Measurements from ENCODE around the gene ASTN2. TPM values are rescaled to one million over a fixed set of nuclear protein-coding genes. Genes with fewer than 3 reads are reported as not detected.
A peak's percentile ranks its signal among the peaks of the same experiment; 100 is the strongest.
"Not testable (repeated sequence)": the region's sequence is repeated elsewhere in the genome, so short reads cannot be mapped to it uniquely, and the experiment has no call there.

The ASTN2 gene
- polyA plus RNA-seq, 4 donors, result 3.0 to 15.2 (median 3.7) TPM

- not testable (repeated sequence) for FAIRE-seq; H3K4me3 ChIP-seq (ENCODE audit: low read depth in 1 of 3, low read length in 3 of 3); DNase-seq; H3K27ac ChIP-seq (ENCODE audit: low read depth in 1 of 3, low read length in 2 of 3); H3K4me1 ChIP-seq (ENCODE audit: control insufficient read depth in 3 of 3, insufficient read depth in 2 of 3, low read depth in 1 of 3, low read length in 2 of 3); H3K36me3 ChIP-seq (ENCODE audit: control insufficient read depth in 3 of 3, insufficient read depth in 2 of 3, low read depth in 1 of 3, low read length in 3 of 3); H3K27me3 ChIP-seq (ENCODE audit: control insufficient read depth in 3 of 3, insufficient read depth in 3 of 3, low read length in 3 of 3); H3K9me3 ChIP-seq (ENCODE audit: control insufficient read depth in 2 of 2, insufficient read depth in 1 of 2, low read depth in 1 of 2, low read length in 1 of 2)
- 92 to 96% (median 92%) methylated on average over 4 of the region's 4 CpGs for WGBS, 3 donors
Measured at GRCh38 chr9:116454539-116454938, 960.3 kb downstream of the ASTN2 start.

GRCh38 chr9:116453785-116454184, 961.1 kb downstream of the ASTN2 start:
- FAIRE-seq, result no peak
- Histone ChIP-seq H3K27me3 (ENCODE audit: control insufficient read depth in 3 of 3, insufficient read depth in 3 of 3, low read length in 3 of 3) (no peaks in the 10 kb centered on the region), H3K36me3 (ENCODE audit: control insufficient read depth in 3 of 3, insufficient read depth in 2 of 3, low read depth in 1 of 3, low read length in 3 of 3) (no peaks in the 10 kb centered on the region), H3K27ac (ENCODE audit: low read depth in 1 of 3, low read length in 2 of 3) (no peak overlapping the region), H3K4me1 (ENCODE audit: control insufficient read depth in 3 of 3, insufficient read depth in 2 of 3, low read depth in 1 of 3, low read length in 2 of 3) (no peaks in the 10 kb centered on the region), H3K9me3 (ENCODE audit: control insufficient read depth in 2 of 2, insufficient read depth in 1 of 2, low read depth in 1 of 2, low read length in 1 of 2) (peaks cover 0 to 4% of the 10 kb centered on the region in 2 donors), H3K4me3 (ENCODE audit: low read depth in 1 of 3, low read length in 3 of 3) (no peak overlapping the region)
- WGBS, 3 donors, result 92 to 95% (median 95%) methylated on average over 1 of the region's 1 CpG
- peak in 1 of 2 donors; percentile 46 for DNase-seq

GRCh38 chr9:116452634-116453033, 962.2 kb downstream of the ASTN2 start:
- DNase-seq, result no peak
- Histone ChIP-seq H3K4me3 (ENCODE audit: low read depth in 1 of 3, low read length in 3 of 3) (no peak overlapping the region), H3K27ac (ENCODE audit: low read depth in 1 of 3, low read length in 2 of 3) (no peak overlapping the region), H3K27me3 (ENCODE audit: control insufficient read depth in 3 of 3, insufficient read depth in 3 of 3, low read length in 3 of 3) (no peaks in the 10 kb centered on the region), H3K4me1 (ENCODE audit: control insufficient read depth in 3 of 3, insufficient read depth in 2 of 3, low read depth in 1 of 3, low read length in 2 of 3) (no peaks in the 10 kb centered on the region), H3K36me3 (ENCODE audit: control insufficient read depth in 3 of 3, insufficient read depth in 2 of 3, low read depth in 1 of 3, low read length in 3 of 3) (no peaks in the 10 kb centered on the region), H3K9me3 (ENCODE audit: control insufficient read depth in 2 of 2, insufficient read depth in 1 of 2, low read depth in 1 of 2, low read length in 1 of 2) (peaks cover 0 to 4% of the 10 kb centered on the region in 2 donors)
- no peak for FAIRE-seq

- H3K4me1 ChIP-seq (ENCODE audit: control insufficient read depth in 3 of 3, insufficient read depth in 2 of 3, low read depth in 1 of 3, low read length in 2 of 3), result no peaks in the 10 kb centered on the region
- no peak overlapping the region for H3K27ac ChIP-seq (ENCODE audit: low read depth in 1 of 3, low read length in 2 of 3)
- H3K9me3 ChIP-seq (ENCODE audit: control insufficient read depth in 2 of 2, insufficient read depth in 1 of 2, low read depth in 1 of 2, low read length in 1 of 2), result peaks cover 0 to 4% of the 10 kb centered on the region in 2 donors
- H3K27me3 ChIP-seq (ENCODE audit: control insufficient read depth in 3 of 3, insufficient read depth in 3 of 3, low read length in 3 of 3), result no peaks in the 10 kb centered on the region
- H3K36me3 ChIP-seq (ENCODE audit: control insufficient read depth in 3 of 3, insufficient read depth in 2 of 3, low read depth in 1 of 3, low read length in 3 of 3), result no peaks in the 10 kb centered on the region
- no peak for FAIRE-seq
- 88 to 93% (median 92%) methylated on average over 1 of the region's 1 CpG for WGBS, 3 donors
- no peak overlapping the region for H3K4me3 ChIP-seq (ENCODE audit: low read depth in 1 of 3, low read length in 3 of 3)
- no peak for DNase-seq
Measured at GRCh38 chr9:116452227-116452626, 962.6 kb downstream of the ASTN2 start.

GRCh38 chr9:116451500-116452115, 963.2 kb downstream of the ASTN2 start:
- DNase-seq, result no peak
- no peaks in the 10 kb centered on the region for H3K4me1 ChIP-seq (ENCODE audit: control insufficient read depth in 3 of 3, insufficient read depth in 2 of 3, low read depth in 1 of 3, low read length in 2 of 3)
- H3K27me3 ChIP-seq (ENCODE audit: control insufficient read depth in 3 of 3, insufficient read depth in 3 of 3, low read length in 3 of 3), result no peaks in the 10 kb centered on the region
- peaks cover 0 to 4% of the 10 kb centered on the region in 2 donors for H3K9me3 ChIP-seq (ENCODE audit: control insufficient read depth in 2 of 2, insufficient read depth in 1 of 2, low read depth in 1 of 2, low read length in 1 of 2)
- FAIRE-seq, result no peak
- no peaks in the 10 kb centered on the region for H3K36me3 ChIP-seq (ENCODE audit: control insufficient read depth in 3 of 3, insufficient read depth in 2 of 3, low read depth in 1 of 3, low read length in 3 of 3)
- H3K4me3 ChIP-seq (ENCODE audit: low read depth in 1 of 3, low read length in 3 of 3), result no peak overlapping the region
- 76 to 81% (median 79%) methylated on average over 2 of the region's 2 CpGs for WGBS, 3 donors
- no peak overlapping the region for H3K27ac ChIP-seq (ENCODE audit: low read depth in 1 of 3, low read length in 2 of 3)

GRCh38 chr9:116450378-116451139, 964.3 kb downstream of the ASTN2 start:
- H3K27me3 ChIP-seq (ENCODE audit: control insufficient read depth in 3 of 3, insufficient read depth in 3 of 3, low read length in 3 of 3), result no peaks in the 10 kb centered on the region
- H3K4me1 ChIP-seq (ENCODE audit: control insufficient read depth in 3 of 3, insufficient read depth in 2 of 3, low read depth in 1 of 3, low read length in 2 of 3), result no peaks in the 10 kb centered on the region
- no peaks in the 10 kb centered on the region for H3K36me3 ChIP-seq (ENCODE audit: control insufficient read depth in 3 of 3, insufficient read depth in 2 of 3, low read depth in 1 of 3, low read length in 3 of 3)
- WGBS, 3 donors, result 64 to 90% (median 78%) methylated on average over 3 of the region's 3 CpGs
- H3K4me3 ChIP-seq (ENCODE audit: low read depth in 1 of 3, low read length in 3 of 3), result no peak overlapping the region
- no peaks in the 10 kb centered on the region for H3K9me3 ChIP-seq (ENCODE audit: control insufficient read depth in 2 of 2, insufficient read depth in 1 of 2, low read depth in 1 of 2, low read length in 1 of 2)
- no peak overlapping the region for H3K27ac ChIP-seq (ENCODE audit: low read depth in 1 of 3, low read length in 2 of 3)
- DNase-seq (no peak), FAIRE-seq (no peak)

- no peak for DNase-seq
- Histone ChIP-seq H3K36me3 (ENCODE audit: control insufficient read depth in 3 of 3, insufficient read depth in 2 of 3, low read depth in 1 of 3, low read length in 3 of 3) (no peaks in the 10 kb centered on the region), H3K4me3 (ENCODE audit: low read depth in 1 of 3, low read length in 3 of 3) (no peak overlapping the region), H3K9me3 (ENCODE audit: control insufficient read depth in 2 of 2, insufficient read depth in 1 of 2, low read depth in 1 of 2, low read length in 1 of 2) (no peaks in the 10 kb centered on the region), H3K27me3 (ENCODE audit: control insufficient read depth in 3 of 3, insufficient read depth in 3 of 3, low read length in 3 of 3) (no peaks in the 10 kb centered on the region), H3K4me1 (ENCODE audit: control insufficient read depth in 3 of 3, insufficient read depth in 2 of 3, low read depth in 1 of 3, low read length in 2 of 3) (no peaks in the 10 kb centered on the region), H3K27ac (ENCODE audit: low read depth in 1 of 3, low read length in 2 of 3) (no peak overlapping the region)
- 79 to 87% (median 87%) methylated on average over 3 of the region's 3 CpGs for WGBS, 3 donors
- no peak for FAIRE-seq
Measured at GRCh38 chr9:116449949-116450348, 964.9 kb downstream of the ASTN2 start.

GRCh38 chr9:116448431-116448830, 966.4 kb downstream of the ASTN2 start:
- Histone ChIP-seq H3K4me3 (ENCODE audit: low read depth in 1 of 3, low read length in 3 of 3) (no peak overlapping the region), H3K9me3 (ENCODE audit: control insufficient read depth in 2 of 2, insufficient read depth in 1 of 2, low read depth in 1 of 2, low read length in 1 of 2) (no peaks in the 10 kb centered on the region), H3K36me3 (ENCODE audit: control insufficient read depth in 3 of 3, insufficient read depth in 2 of 3, low read depth in 1 of 3, low read length in 3 of 3) (no peaks in the 10 kb centered on the region), H3K27me3 (ENCODE audit: control insufficient read depth in 3 of 3, insufficient read depth in 3 of 3, low read length in 3 of 3) (no peaks in the 10 kb centered on the region), H3K4me1 (ENCODE audit: control insufficient read depth in 3 of 3, insufficient read depth in 2 of 3, low read depth in 1 of 3, low read length in 2 of 3) (no peaks in the 10 kb centered on the region), H3K27ac (ENCODE audit: low read depth in 1 of 3, low read length in 2 of 3) (no peak overlapping the region)
- 59 to 79% (median 71%) methylated on average over 3 of the region's 3 CpGs for WGBS, 3 donors
- FAIRE-seq, result no peak
- no peak for DNase-seq
